IMR-90 (cell line): Measurements from ENCODE around the gene FAM72D. TPM values are rescaled to one million over a fixed set of nuclear protein-coding genes. Genes with fewer than 3 reads are reported as not detected.
"Not testable (repeated sequence)": the region's sequence is repeated elsewhere in the genome, so short reads cannot be mapped to it uniquely, and the experiment has no call there.

Source experiments
- ATAC-seq: fragments of 200-7000 bp; cut with Tn5 transposase; 2 replicates; pipeline ENCODE4 v1.9.1; 2020; ENCODE audit warnings: low read depth, mild to moderate bottlenecking, moderate library complexity
- BruUV-seq: library from RNA; stranded (reverse); fragments of 400-500 nt; replicated peaks from 2 replicates; lab custom pipeline; 2021; lab: Mats Ljungman, UMichigan
- CTCF ChIA-PET: fragments of 300-600 bp; formaldehyde crosslinking; extraction: SDS; loops from one replicate; lab custom pipeline; 2021; ENCODE audit warnings: antibody characterized with exemption; lab: Yijun Ruan, JAX
- POLR2A ChIA-PET: fragments of 300-600 bp; sonication (Branson Sonifier 250); formaldehyde crosslinking; loops from one replicate; lab custom pipeline; 2022; ENCODE audit warnings: antibody characterized with exemption; ENCODE audit not compliant: unreplicated experiment; lab: Charles Lee
- DNase-seq: peaks from one replicate; pipeline ENCODE4 v3.0.0; 2013
- H2AFZ ChIP-seq: replicated peaks from 2 replicates; pipeline ENCODE3; 2013; ENCODE audit warnings: low read length, mild to moderate bottlenecking; ENCODE audit not compliant: poor library complexity
- H2AK5ac ChIP-seq: 2 replicates; pipeline ENCODE4 v1.6.1; 2013; ENCODE audit warnings: low read depth, low read length, inconsistent platforms
- H2AK9ac ChIP-seq: replicated peaks from 2 replicates; pipeline ENCODE3; 2013; ENCODE audit warnings: mild to moderate bottlenecking, low read depth, low read length, moderate library complexity; ENCODE audit not compliant: poor library complexity
- H2BK120ac ChIP-seq: 2 replicates; pipeline ENCODE4 v1.6.1; 2013; ENCODE audit warnings: low read depth, low read length, inconsistent platforms
- H2BK15ac ChIP-seq: 3 replicates; pipeline ENCODE4 v1.6.1; 2013; ENCODE audit warnings: low read depth, low read length, inconsistent platforms
- H2BK20ac ChIP-seq: 2 replicates; pipeline ENCODE4 v1.6.1; 2013; ENCODE audit warnings: low read depth, mild to moderate bottlenecking, inconsistent platforms, low read length, moderate library complexity
- H2BK5ac ChIP-seq: 2 replicates; pipeline ENCODE4 v1.6.1; 2013; ENCODE audit warnings: mild to moderate bottlenecking, low read depth, low read length, inconsistent platforms; ENCODE audit not compliant: poor library complexity, severe bottlenecking
- H3K14ac ChIP-seq: replicated peaks from 2 replicates; pipeline ENCODE4 v1.6.1; 2013; ENCODE audit warnings: low read depth, low read length, inconsistent platforms
- H3K18ac ChIP-seq: 2 replicates; pipeline ENCODE4 v1.6.1; 2013; ENCODE audit warnings: low read depth, low read length, control low read depth
- H3K23ac ChIP-seq: 2 replicates; pipeline ENCODE4 v1.6.1; 2013; ENCODE audit warnings: low read depth, low read length, inconsistent platforms
- H3K27ac ChIP-seq: 2 replicates; pipeline ENCODE4 v1.5.1; 2013; ENCODE audit warnings: mild to moderate bottlenecking, control low read depth, low read length; ENCODE audit not compliant: insufficient read depth
- H3K27me3 ChIP-seq: 2 replicates; pipeline ENCODE4 v1.6.1; 2013; ENCODE audit warnings: low read length; ENCODE audit not compliant: control insufficient read depth, insufficient read depth
- H3K36me3 ChIP-seq: 2 replicates; pipeline ENCODE4 v1.6.1; 2013; ENCODE audit warnings: low read length, mixed read lengths; ENCODE audit not compliant: control insufficient read depth, insufficient read depth
- H3K4ac ChIP-seq: 2 replicates; pipeline ENCODE4 v1.6.1; 2013; ENCODE audit warnings: low read depth, low read length, inconsistent platforms
- H3K4me1 ChIP-seq: 2 replicates; pipeline ENCODE4 v1.6.1; 2013; ENCODE audit warnings: low read length, mixed read lengths; ENCODE audit not compliant: control insufficient read depth, insufficient read depth
- H3K4me2 ChIP-seq: 2 replicates; pipeline ENCODE4 v1.6.1; 2013; ENCODE audit warnings: low read depth, mild to moderate bottlenecking, control low read depth, low read length, moderate library complexity
- H3K4me3 ChIP-seq: 2 replicates; pipeline ENCODE4 v1.5.1; 2013; ENCODE audit warnings: low read depth, mild to moderate bottlenecking, control low read depth, low read length, moderate library complexity; ENCODE audit not compliant: insufficient read depth
- H3K56ac ChIP-seq: 2 replicates; pipeline ENCODE4 v1.6.1; 2013; ENCODE audit warnings: low read length, inconsistent platforms; ENCODE audit not compliant: insufficient read depth; ENCODE audit errors: extremely low read depth
- H3K79me1 ChIP-seq, 2 experiments: 2 replicates each; pipeline ENCODE4 v1.6.1; 2013; ENCODE audit warnings: low read length in 2 of 2, inconsistent platforms in 1 of 2, low read depth in 1 of 2
- H3K9ac ChIP-seq: 2 replicates; pipeline ENCODE4 v1.6.1; 2013; ENCODE audit warnings: low read depth, low read length, control low read depth
- H3K9me1 ChIP-seq: 2 replicates; pipeline ENCODE4 v1.6.1; 2013; ENCODE audit warnings: low read length, inconsistent platforms; ENCODE audit not compliant: insufficient read depth
- H3K9me3 ChIP-seq: 2 replicates; pipeline ENCODE4 v1.6.1; 2013; ENCODE audit warnings: low read length; ENCODE audit not compliant: control insufficient read depth, insufficient read depth
- H4K20me1 ChIP-seq: 2 replicates; pipeline ENCODE4 v1.6.1; 2013; ENCODE audit warnings: low read length, inconsistent platforms; ENCODE audit not compliant: insufficient read depth
- H4K5ac ChIP-seq: 2 replicates; pipeline ENCODE4 v1.6.1; 2013; ENCODE audit warnings: mild to moderate bottlenecking, low read depth, low read length, control low read depth
- H4K8ac ChIP-seq, 2 experiments: 2 replicates each; pipeline ENCODE4 v1.6.1; 2013; ENCODE audit warnings: low read depth in 2 of 2, low read length in 2 of 2, control low read depth in 1 of 2, inconsistent platforms in 1 of 2
- H4K91ac ChIP-seq: 2 replicates; pipeline ENCODE4 v1.6.1; 2013; ENCODE audit warnings: low read depth, low read length, inconsistent platforms; ENCODE audit not compliant: insufficient read depth
- WGBS, 2 experiments: methylation state at CpG; one replicate each; pipeline versions ENCODE4 v1.1.5 to v1.1.7; 2013; ENCODE audit warnings: missing lambda C conversion rate in 2 of 2; ENCODE audit not compliant: insufficient read length in 1 of 2; ENCODE audit errors: extremely low coverage in 2 of 2; 5-methylcytosine and 5-hydroxymethylcytosine counted together
- dilution Hi-C: fragments of 300-500 bp; cut with HindIII; formaldehyde crosslinking; loops from one replicate; pipeline ENCODE4 v1.14.3; 2018; ENCODE audit warnings: low sequenced_read_pairs; ENCODE audit not compliant: unreplicated experiment
- in situ Hi-C: fragments of 300-500 bp; cut with MboI; formaldehyde crosslinking; loops from 3 replicates; pipeline ENCODE4 v1.14.3; 2019; ENCODE audit warnings: low sequenced_read_pairs, inconsistent platforms, mixed read lengths
- intact Hi-C: fragments of 100-400 bp; cut with micrococcal nuclease; formaldehyde crosslinking; loops from 2 replicates; pipeline ENCODE4 v1.10.0; 2022
- polyA plus RNA-seq, 3 experiments: library from polyadenylated mRNA; depleted of rRNA; stranded (reverse); fragments of >200 nt; gene quantifications; 2 replicates each; pipeline ENCODE4 v1.2.3, GENCODE V29; 2012; ENCODE audit warnings: low replicate concordance in 1 of 3
- total RNA-seq: library from RNA; depleted of rRNA; stranded (reverse); fragments of >200 nt; gene quantifications from 2 replicates; pipeline ENCODE4 v1.2.3, GENCODE V29; 2012

FAM72D gene
- total and polyA plus RNA-seq, 2 of the 4 experiments (the other 2 are of a cell fraction) = 0.72 to 1.4 TPM

GRCh38 chr1:145066486-145066885, 29.3 kb upstream of the FAM72D start:
- CTCF ChIA-PET, dilution Hi-C loops, H3K9me3 ChIP-seq, H2AK5ac ChIP-seq, H2BK20ac ChIP-seq, H2AK9ac ChIP-seq, H3K14ac ChIP-seq, H2AFZ ChIP-seq, H2BK5ac ChIP-seq, H3K9me1 ChIP-seq, H4K91ac ChIP-seq, H2BK15ac ChIP-seq, H3K9ac ChIP-seq, H3K18ac ChIP-seq, H3K4ac ChIP-seq, H3K4me2 ChIP-seq, H3K79me1 ChIP-seq, H3K27ac ChIP-seq, BruUV-seq, H4K8ac ChIP-seq, DNase-seq, POLR2A ChIA-PET, H3K23ac ChIP-seq, H3K27me3 ChIP-seq, intact Hi-C loops, H4K20me1 ChIP-seq, in situ Hi-C loops, H3K4me1 ChIP-seq, H4K5ac ChIP-seq, H3K36me3 ChIP-seq, H3K56ac ChIP-seq, H2BK120ac ChIP-seq, H3K4me3 ChIP-seq: not testable (repeated sequence)
- no CpG with 5 or more reads among the region's 10 CpGs for WGBS, 2 experiments
- peak; percentile 21; the same call in 1 of the 2 replicates for ATAC-seq

GRCh38 chr1:145071569-145071968, 24.2 kb upstream of the FAM72D start:
- H4K8ac ChIP-seq, H3K4ac ChIP-seq, H3K9me1 ChIP-seq, POLR2A ChIA-PET, intact Hi-C loops, H3K18ac ChIP-seq, H3K9ac ChIP-seq, DNase-seq, H2BK15ac ChIP-seq, H2BK5ac ChIP-seq, H3K79me1 ChIP-seq, H2AK5ac ChIP-seq, H3K36me3 ChIP-seq, BruUV-seq, H3K56ac ChIP-seq, dilution Hi-C loops, H3K27ac ChIP-seq, H2BK120ac ChIP-seq, H3K4me2 ChIP-seq, in situ Hi-C loops, H4K20me1 ChIP-seq, H3K4me1 ChIP-seq, H3K9me3 ChIP-seq, H4K91ac ChIP-seq, H4K5ac ChIP-seq, H2BK20ac ChIP-seq, H3K27me3 ChIP-seq, CTCF ChIA-PET, H3K23ac ChIP-seq, H3K4me3 ChIP-seq, H2AK9ac ChIP-seq, H2AFZ ChIP-seq, H3K14ac ChIP-seq: not testable (repeated sequence)
- no CpG with 5 or more reads among the region's 6 CpGs for WGBS, 2 experiments
- peak; percentile 74 for ATAC-seq
